Upper lobe of left lung (tissue), 4 donors: ENCODE data around the gene ULK3.

ENCODE experiments used
- EP300 ChIP-seq, 4 donors: sonication (generic); formaldehyde crosslinking; IDR thresholded peaks; one replicate each; pipeline ENCODE4 v1.5.1; 2017; ENCODE audit warnings: antibody characterized with exemption in 4 of 4, control low read depth in 2 of 4
- POLR2A ChIP-seq, 4 donors: fragments of 450-650 bp; IDR thresholded peaks; one replicate each; pipeline ENCODE4 v1.5.1; 2016 to 2017; ENCODE audit warnings: antibody characterized with exemption in 4 of 4, mild to moderate bottlenecking in 2 of 4
- TF ChIP-seq, protein P1 (sequence below), 6 experiments: fragments of 450-650 bp in 4 of 6; fragments of 200-600 bp in 2 of 6; sonication (generic) in 2 of 6; IDR thresholded peaks; one replicate each; pipeline ENCODE4 v1.5.1; 2016 to 2019; ENCODE audit warnings: antibody characterized with exemption in 6 of 6

DNA sequence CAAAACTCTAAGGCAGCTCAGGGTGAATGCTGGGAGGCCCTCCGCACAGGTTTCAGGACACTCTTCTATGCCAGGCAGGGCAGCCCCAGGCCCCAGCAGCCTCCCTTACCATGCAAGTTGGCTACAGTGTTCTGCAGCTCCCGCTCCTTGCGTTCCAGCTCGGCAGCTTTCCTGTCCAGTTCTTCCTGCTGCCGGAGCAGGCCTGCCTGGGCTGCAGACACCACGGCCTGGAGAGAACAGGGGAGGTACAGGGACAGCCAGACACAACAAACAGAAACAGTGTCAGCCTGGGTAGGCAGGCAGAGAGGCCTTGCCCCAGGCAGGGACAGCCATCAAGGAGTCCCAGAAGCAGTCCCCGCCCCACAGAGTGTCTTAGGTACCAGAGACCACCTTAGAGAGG, 9.0 kb upstream of the ULK3 start:
- TF ChIP-seq POLR2A (IDR thresholded peaks at IDR 0.05): no peak
- TF ChIP-seq, protein P1, sequence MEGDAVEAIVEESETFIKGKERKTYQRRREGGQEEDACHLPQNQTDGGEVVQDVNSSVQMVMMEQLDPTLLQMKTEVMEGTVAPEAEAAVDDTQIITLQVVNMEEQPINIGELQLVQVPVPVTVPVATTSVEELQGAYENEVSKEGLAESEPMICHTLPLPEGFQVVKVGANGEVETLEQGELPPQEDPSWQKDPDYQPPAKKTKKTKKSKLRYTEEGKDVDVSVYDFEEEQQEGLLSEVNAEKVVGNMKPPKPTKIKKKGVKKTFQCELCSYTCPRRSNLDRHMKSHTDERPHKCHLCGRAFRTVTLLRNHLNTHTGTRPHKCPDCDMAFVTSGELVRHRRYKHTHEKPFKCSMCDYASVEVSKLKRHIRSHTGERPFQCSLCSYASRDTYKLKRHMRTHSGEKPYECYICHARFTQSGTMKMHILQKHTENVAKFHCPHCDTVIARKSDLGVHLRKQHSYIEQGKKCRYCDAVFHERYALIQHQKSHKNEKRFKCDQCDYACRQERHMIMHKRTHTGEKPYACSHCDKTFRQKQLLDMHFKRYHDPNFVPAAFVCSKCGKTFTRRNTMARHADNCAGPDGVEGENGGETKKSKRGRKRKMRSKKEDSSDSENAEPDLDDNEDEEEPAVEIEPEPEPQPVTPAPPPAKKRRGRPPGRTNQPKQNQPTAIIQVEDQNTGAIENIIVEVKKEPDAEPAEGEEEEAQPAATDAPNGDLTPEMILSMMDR (IDR thresholded peaks at IDR 0.05): no peak
- TF ChIP-seq EP300 (IDR thresholded peaks at IDR 0.05): no peak
